Fibroblast of upper back skin (primary cell): Measurements from ENCODE around the gene PUDP.
"Not testable (repeated sequence)": the region's sequence is repeated elsewhere in the genome, so short reads cannot be mapped to it uniquely, and the experiment has no call there.

Source experiments
- DNase-seq: peaks from one replicate; pipeline ENCODE4 v3.0.0-alpha.2; 2013

The PUDP gene

GRCh38 chrX:7071390-7071789 is 76.6 kb downstream of the PUDP start:
- DNase-seq, result no peak

- DNase-seq, result no peak
These were observed 78.4 kb downstream of the PUDP start for GRCh38 chrX:7069556-7069955.

GRCh38 chrX:7068939-7069367 is 79.0 kb downstream of the PUDP start:
- DNase-seq, result no peak

GRCh38 chrX:7067256-7067655 is 80.7 kb downstream of the PUDP start:
- no peak for DNase-seq

GRCh38 chrX:7065473-7065872 is 82.5 kb downstream of the PUDP start:
- DNase-seq, result no peak

- DNase-seq, result no peak
These were observed 85.0 kb downstream of the PUDP start for GRCh38 chrX:7062903-7063302.

- peak; percentile 28 for DNase-seq
These were observed 85.7 kb downstream of the PUDP start for GRCh38 chrX:7062276-7062675.

GRCh38 chrX:7061429-7061828 is 86.5 kb downstream of the PUDP start:
- no peak for DNase-seq

- DNase-seq, result no peak
These were observed 87.5 kb downstream of the PUDP start for GRCh38 chrX:7060444-7060843.

GRCh38 chrX:7059859-7060258 is 88.1 kb downstream of the PUDP start:
- no peak for DNase-seq

- no peak for DNase-seq
These were observed 88.6 kb downstream of the PUDP start for GRCh38 chrX:7059214-7059838.

- DNase-seq, result no peak
These were observed 92.4 kb downstream of the PUDP start for GRCh38 chrX:7055386-7056137.

GRCh38 chrX:7054219-7055216 is 93.4 kb downstream of the PUDP start:
- DNase-seq, result peak; percentile 11

- no peak for DNase-seq
These were observed 95.4 kb downstream of the PUDP start for GRCh38 chrX:7052541-7052940.

- DNase-seq, result no peak
These were observed 97.7 kb downstream of the PUDP start for GRCh38 chrX:7050271-7050670.

- no peak for DNase-seq
These were observed 100.0 kb downstream of the PUDP start for GRCh38 chrX:7047951-7048350.

GRCh38 chrX:7045238-7045955 is 102.6 kb downstream of the PUDP start:
- DNase-seq, result no peak

- peak; percentile 76 for DNase-seq
These were observed 104.0 kb downstream of the PUDP start for GRCh38 chrX:7043796-7044433.

- DNase-seq, result no peak
These were observed 119.7 kb downstream of the PUDP start for GRCh38 chrX:7028246-7028645.

- no peak for DNase-seq
These were observed 120.9 kb downstream of the PUDP start for GRCh38 chrX:7027071-7027470.

- DNase-seq, result not testable (repeated sequence)
These were observed 121.6 kb downstream of the PUDP start for GRCh38 chrX:7026365-7026764.

GRCh38 chrX:7025471-7025870 is 122.5 kb downstream of the PUDP start:
- no peak for DNase-seq
